Endothelial cell of umbilical vein (primary cell): ENCODE data around the gene ACP3. TPM values are rescaled to one million over a fixed set of nuclear protein-coding genes. Genes with fewer than 3 reads are reported as not detected.

Experiments used
- BruUV-seq: library from RNA; stranded (reverse); fragments of 400-500 nt; replicated peaks from 2 replicates; lab custom pipeline; 2021; lab: Mats Ljungman, UMichigan
- CTCF ChIA-PET: fragments of 300-600, 350-600 bp; sonication (Branson Sonifier 250); formaldehyde crosslinking; loops from one replicate; lab custom pipeline; 2021; ENCODE audit warnings: antibody characterized with exemption, inconsistent platforms; lab: Charles Lee
- POLR2A ChIA-PET: fragments of 300-600, 350-600 bp; sonication (Branson Sonifier 250); formaldehyde crosslinking; loops from one replicate; lab custom pipeline; 2021; ENCODE audit warnings: antibody characterized with exemption, inconsistent platforms; lab: Charles Lee
- DNase-seq: peaks from one replicate; pipeline ENCODE4 v3.0.0-alpha.2; 2011; ENCODE audit warnings: low read depth, low spot score
- FAIRE-seq: peaks from 2 replicates; lab custom pipeline; 2011; peaks lifted over from hg19 to GRCh38; lab: Jason Lieb, UNC
- H2AFZ ChIP-seq: 2 replicates; pipeline ENCODE4 v1.6.0; 2012; ENCODE audit warnings: low read depth, low read length, control low read depth, inconsistent platforms
- H3K27ac ChIP-seq: 2 replicates; pipeline ENCODE4 v1.5.1; 2011; ENCODE audit warnings: low read depth, mild to moderate bottlenecking, control low read depth, low read length, moderate library complexity; ENCODE audit not compliant: insufficient read depth
- H3K27me3 ChIP-seq, 2 experiments: 2 replicates each; pipeline versions ENCODE4 v1.6.0 to v1.6.1; 2011; ENCODE audit warnings: low read length in 2 of 2, mixed read lengths in 1 of 2; ENCODE audit not compliant: control insufficient read depth in 2 of 2, insufficient read depth in 2 of 2
- H3K36me3 ChIP-seq, 2 experiments: 2 replicates in 1 of 2; 3 replicates in 1 of 2; pipeline ENCODE4 v1.5.1; 2011; ENCODE audit warnings: low read length in 2 of 2, mild to moderate bottlenecking in 1 of 2, moderate library complexity in 1 of 2; ENCODE audit not compliant: control insufficient read depth in 2 of 2, insufficient read depth in 2 of 2; ENCODE audit errors: extremely low read depth in 1 of 2
- H3K4me1 ChIP-seq: 3 replicates; pipeline ENCODE4 v1.5.1; 2011; ENCODE audit warnings: mild to moderate bottlenecking, low read length; ENCODE audit not compliant: control insufficient read depth, insufficient read depth; ENCODE audit errors: extremely low read depth
- H3K4me2 ChIP-seq: 2 replicates; pipeline ENCODE4 v1.6.1; 2011; ENCODE audit warnings: low read length, control low read depth, mixed read lengths; ENCODE audit not compliant: insufficient read depth
- H3K4me3 ChIP-seq, 3 experiments: fragments of 200-600 bp in 1 of 3; sonication (generic), shearing (Covaris generic) in 1 of 3; replicated peaks in 1 of 3; 2 replicates each; pipeline ENCODE4 v1.5.1; 2011 to 2016; ENCODE audit warnings: control low read depth in 3 of 3, low read length in 3 of 3, mild to moderate bottlenecking in 2 of 3, inconsistent platforms in 1 of 3, low read depth in 1 of 3, moderate library complexity in 1 of 3; ENCODE audit not compliant: insufficient read depth in 1 of 3
- H3K79me2 ChIP-seq: 2 replicates; pipeline ENCODE4 v1.6.0; 2012; ENCODE audit warnings: low read length, inconsistent platforms; ENCODE audit not compliant: control insufficient read depth, insufficient read depth
- H3K9ac ChIP-seq: replicated peaks from 2 replicates; pipeline ENCODE3; 2011; ENCODE audit warnings: low read length, control low read depth; ENCODE audit not compliant: insufficient read depth; ENCODE audit errors: extremely low read depth
- H3K9me1 ChIP-seq: replicated peaks from 3 replicates; pipeline ENCODE4 v1.6.0; 2011; ENCODE audit warnings: mild to moderate bottlenecking, low read length; ENCODE audit not compliant: control insufficient read depth, insufficient read depth; ENCODE audit errors: extremely low read depth
- H3K9me3 ChIP-seq: replicated peaks from 2 replicates; pipeline ENCODE4 v1.5.1; 2012; ENCODE audit warnings: low read length, inconsistent platforms; ENCODE audit not compliant: control insufficient read depth, insufficient read depth
- H4K20me1 ChIP-seq: replicated peaks from 2 replicates; pipeline ENCODE3; 2011; ENCODE audit warnings: mild to moderate bottlenecking, low read length; ENCODE audit not compliant: control insufficient read depth, insufficient read depth; ENCODE audit errors: extremely low read depth
- CTCF ChIP-seq, 2 donors: IDR thresholded peaks; 1 replicate in 1 of 2; 2 replicates in 1 of 2; pipeline ENCODE4 v1.5.1; 2011; ENCODE audit warnings: low read length in 2 of 2, mild to moderate bottlenecking in 2 of 2, moderate library complexity in 2 of 2, control low read depth in 1 of 2, inconsistent platforms in 1 of 2, low read depth in 1 of 2; ENCODE audit not compliant: insufficient read depth in 1 of 2; ENCODE audit errors: extremely low read depth in 1 of 2
- EZH2 ChIP-seq: IDR thresholded peaks from 2 replicates; pipeline ENCODE4 v1.6.1; 2012; ENCODE audit warnings: borderline replicate concordance, low read depth, mild to moderate bottlenecking, moderate library complexity, low read length, inconsistent platforms; ENCODE audit not compliant: severe bottlenecking
- FOS ChIP-seq: IDR thresholded peaks from 2 replicates; pipeline ENCODE4 v1.6.1; 2011; ENCODE audit warnings: mild to moderate bottlenecking, low read length, moderate library complexity, borderline replicate concordance; ENCODE audit not compliant: insufficient read depth
- GATA2 ChIP-seq: IDR thresholded peaks from 2 replicates; pipeline ENCODE4 v1.7.0; 2011; ENCODE audit warnings: low read depth, mild to moderate bottlenecking, moderate library complexity, mixed read lengths, low read length; ENCODE audit not compliant: insufficient read length, insufficient read depth
- JUN ChIP-seq: IDR thresholded peaks from 2 replicates; pipeline ENCODE4 v1.6.1; 2011; ENCODE audit warnings: borderline replicate concordance, low read depth; ENCODE audit not compliant: insufficient read length, insufficient read depth
- MAX ChIP-seq: IDR thresholded peaks from 2 replicates; pipeline ENCODE4 v1.6.1; 2011; ENCODE audit not compliant: insufficient read depth, insufficient read length
- MYC ChIP-seq: IDR thresholded peaks from one replicate; pipeline ENCODE4 v1.6.1; 2011; ENCODE audit warnings: mild to moderate bottlenecking, low read depth, low read length
- POLR2A ChIP-seq: IDR thresholded peaks from 2 replicates; pipeline ENCODE4 v1.6.1; 2012; ENCODE audit warnings: low read depth, mild to moderate bottlenecking, control low read depth, low read length
- POLR2AphosphoS5 ChIP-seq: IDR thresholded peaks from 2 replicates; pipeline ENCODE4 v1.6.1; 2012; ENCODE audit warnings: low read depth, mild to moderate bottlenecking, control low read depth, low read length, moderate library complexity; ENCODE audit not compliant: insufficient read depth
- dilution Hi-C: fragments of 300-500 bp; cut with MboI; formaldehyde crosslinking; loops from one replicate; pipeline ENCODE4 v1.15.0; 2019; ENCODE audit warnings: low sequenced_read_pairs; ENCODE audit not compliant: extremely low pct_ligation_motif_present
- intact Hi-C: fragments of 100-400 bp; cut with micrococcal nuclease; formaldehyde crosslinking; loops from one replicate; pipeline ENCODE4 v1.10.0; 2022
- polyA plus RNA-seq, 4 experiments: library from polyadenylated mRNA; depleted of rRNA in 3 of 4; stranded (reverse) in 3 of 4; unstranded in 1 of 4; fragments of >200 nt; gene quantifications; 2 replicates each; pipeline versions ENCODE4 v1.2.1 to v1.2.3, GENCODE V29; 2011 to 2012; ENCODE audit warnings: missing spikeins in 1 of 4
- total RNA-seq: library from RNA; stranded (reverse); gene quantifications from 2 replicates; pipeline ENCODE4 v1.2.3, GENCODE V29; 2021

Gene ACP3
- total and polyA plus RNA-seq, 2 donors (not counting 3 experiments of a cell fraction or from before 2014, with no cell fraction given), result not detected

- H3K9me3 ChIP-seq, result no peaks in the 10 kb centered on the region
- H3K4me1 ChIP-seq, result no peaks in the 10 kb centered on the region
- H3K4me3 ChIP-seq, result no peak overlapping the region
- H2AFZ ChIP-seq, result no peak overlapping the region
- H3K27me3 ChIP-seq, result no peaks in the 10 kb centered on the region
- no peaks in the 10 kb centered on the region for H4K20me1 ChIP-seq
- intact Hi-C loops (no loop called here), dilution Hi-C loops (no loop called here)
- CTCF ChIA-PET, result no interaction called here
- POLR2A ChIA-PET, result no interaction called here
- H3K79me2 ChIP-seq, result no peaks in the 10 kb centered on the region
- no peaks in the 10 kb centered on the region for H3K36me3 ChIP-seq
- no peak overlapping the region for H3K4me2 ChIP-seq
- TF ChIP-seq EZH2, result no peak
- TF ChIP-seq CTCF (IDR thresholded peaks at IDR 0.05; ENCODE audit: extremely low read depth in 1 of 2, insufficient read depth in 1 of 2, low read depth in 1 of 2, low read length in 2 of 2), result no peak
- no peak for TF ChIP-seq POLR2AphosphoS5
- TF ChIP-seq JUN, result no peak
- no peak for TF ChIP-seq GATA2
- no peak for TF ChIP-seq MAX
- TF ChIP-seq MYC, result no peak
- TF ChIP-seq FOS, result no peak
- no peak for TF ChIP-seq POLR2A
- H3K9me1 ChIP-seq, result no peaks in the 10 kb centered on the region
- FAIRE-seq, result no peak
- H3K27ac ChIP-seq, result no peak overlapping the region
- no peak overlapping the region for H3K9ac ChIP-seq
- DNase-seq, result no peak
- BruUV-seq, result no TSS peak
Measured at GRCh38 chr3:132315851-132316250, 1.4 kb upstream of the ACP3 start.
